HG03575 (cell line): ENCODE results near the gene ELF3.
"Not testable (repeated sequence)": the region's sequence is repeated elsewhere in the genome, so short reads cannot be mapped to it uniquely, and the experiment has no call there.

Experiments
- ATAC-seq: cut with Tn5 transposase; IDR thresholded peaks from one replicate; pipeline ENCODE4 v1.9.1; 2021; ENCODE audit not compliant: unreplicated experiment, insufficient number of reproducible peaks, low FRiP score; ENCODE audit errors: extremely low read depth

Gene ELF3

GRCh38 chr1:202029171-202029665 lies 18.8 kb downstream of the ELF3 start:
- ATAC-seq = no peak

GRCh38 chr1:202029727-202030126 lies 19.3 kb downstream of the ELF3 start:
- no peak for ATAC-seq

DNA sequence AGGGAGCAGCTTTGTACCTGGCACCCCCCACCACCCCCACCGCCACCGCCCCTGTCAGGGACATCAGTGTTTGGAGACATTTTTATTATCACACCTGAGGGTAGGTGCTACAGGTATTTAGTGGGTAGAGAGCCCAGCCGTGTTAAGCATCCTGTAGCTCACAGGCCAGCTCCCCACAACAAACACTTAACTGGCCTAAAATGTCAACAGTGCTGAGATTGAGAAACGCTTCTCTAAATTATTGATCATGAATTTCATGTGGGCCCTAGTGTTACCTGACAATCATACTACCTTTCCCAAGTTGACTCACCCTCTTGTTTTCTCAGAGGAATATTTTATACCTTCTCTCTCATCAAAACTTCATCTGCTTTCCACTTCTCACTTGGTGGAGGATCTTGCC lies 21.4 kb downstream of the ELF3 start:
- ATAC-seq = no peak

DNA sequence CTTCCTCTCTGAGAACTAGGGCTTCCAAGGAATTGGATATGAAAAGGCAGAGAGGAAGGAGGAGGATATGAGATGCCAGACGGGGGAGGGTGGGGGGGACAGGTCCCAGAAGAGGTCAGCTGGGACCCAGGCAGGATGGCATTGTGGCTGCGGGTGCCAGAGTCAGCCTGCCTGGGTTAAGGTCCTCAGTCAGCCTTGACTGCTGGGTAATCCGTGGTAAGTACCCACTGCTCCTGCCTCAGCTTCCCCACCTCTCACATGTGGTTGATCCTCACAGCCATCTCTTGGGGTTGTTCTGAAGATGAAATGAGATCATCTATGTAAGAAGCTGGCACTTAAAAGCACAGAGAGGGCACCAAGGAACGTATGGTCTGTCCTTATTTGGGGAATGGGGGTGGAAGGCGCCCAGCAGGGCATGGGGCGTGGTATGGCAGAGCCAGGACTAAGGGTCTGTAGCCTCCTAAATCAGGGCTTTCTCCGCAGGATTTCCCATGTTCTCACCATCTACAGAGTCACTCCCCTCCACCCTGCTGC lies 23.8 kb downstream of the ELF3 start:
- ATAC-seq = no peak

DNA sequence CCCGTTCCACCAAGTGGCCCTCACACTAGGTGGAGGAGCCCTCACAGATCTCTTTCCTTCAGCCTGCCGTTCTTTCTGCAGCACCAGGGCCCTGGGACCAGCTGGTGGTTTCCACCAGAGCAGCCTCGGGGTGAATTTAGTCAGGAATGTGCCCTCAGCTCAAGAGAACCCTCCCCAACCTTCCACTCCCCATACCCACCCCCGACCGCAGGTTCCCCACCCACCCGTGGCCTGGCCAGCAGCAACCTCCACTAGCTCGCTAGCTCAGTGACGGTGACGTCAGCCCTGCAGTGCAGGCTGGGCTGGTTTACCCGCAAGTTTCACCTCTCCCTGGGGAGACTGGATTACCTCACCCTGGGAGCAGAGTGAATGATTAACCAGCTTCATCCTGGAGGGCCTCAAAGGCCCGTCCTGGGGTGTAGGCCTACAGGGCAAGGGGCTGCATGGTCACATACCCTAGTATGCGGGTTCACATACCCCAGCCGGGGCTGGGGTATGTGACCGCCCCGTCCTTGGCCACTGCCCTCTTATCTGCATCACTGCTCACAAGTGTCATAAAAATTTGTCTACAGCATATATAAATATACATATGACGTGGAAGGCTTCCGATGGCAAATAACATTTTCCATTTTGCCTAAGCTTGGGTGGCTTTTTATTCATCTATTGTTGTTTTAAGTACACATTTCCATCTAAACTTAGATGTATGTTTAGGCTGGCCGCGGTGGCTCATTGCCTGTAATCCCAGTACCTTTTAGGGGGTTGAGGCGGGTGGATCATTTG lies 24.5 kb downstream of the ELF3 start:
- no peak for ATAC-seq

- ATAC-seq = no peak
These were observed 26.4 kb downstream of the ELF3 start for GRCh38 chr1:202036595-202037387.

DNA sequence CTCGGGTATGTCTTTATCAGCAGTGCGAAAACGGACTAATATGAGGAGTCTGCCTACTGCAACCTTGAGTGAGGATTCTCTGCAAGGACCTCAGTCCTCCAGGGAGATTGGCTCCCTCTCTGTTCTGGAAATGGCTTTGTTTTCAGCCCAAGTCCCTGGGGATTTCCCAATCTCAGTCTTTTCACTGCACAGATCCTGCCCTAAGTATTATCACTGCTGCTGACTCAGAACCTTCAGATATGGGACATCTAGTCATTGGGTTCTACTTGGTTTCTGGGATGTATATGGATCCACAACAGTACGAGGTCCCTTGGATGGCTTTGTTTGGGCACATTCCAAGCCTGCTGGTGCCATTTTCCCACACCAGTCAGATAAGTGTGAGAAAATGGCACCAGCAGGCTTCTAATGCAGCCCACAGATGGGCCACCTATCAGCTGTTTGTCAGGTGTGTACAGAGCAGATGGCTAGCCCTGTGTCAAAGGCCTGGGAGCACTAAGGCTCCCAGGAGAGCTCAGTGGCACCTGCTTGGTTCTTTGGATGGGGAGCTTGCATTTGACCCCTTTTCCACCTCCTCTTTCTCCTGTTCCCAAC lies 27.4 kb downstream of the ELF3 start:
- ATAC-seq = no peak

GRCh38 chr1:202038688-202039346 lies 28.4 kb downstream of the ELF3 start:
- ATAC-seq = no peak

DNA sequence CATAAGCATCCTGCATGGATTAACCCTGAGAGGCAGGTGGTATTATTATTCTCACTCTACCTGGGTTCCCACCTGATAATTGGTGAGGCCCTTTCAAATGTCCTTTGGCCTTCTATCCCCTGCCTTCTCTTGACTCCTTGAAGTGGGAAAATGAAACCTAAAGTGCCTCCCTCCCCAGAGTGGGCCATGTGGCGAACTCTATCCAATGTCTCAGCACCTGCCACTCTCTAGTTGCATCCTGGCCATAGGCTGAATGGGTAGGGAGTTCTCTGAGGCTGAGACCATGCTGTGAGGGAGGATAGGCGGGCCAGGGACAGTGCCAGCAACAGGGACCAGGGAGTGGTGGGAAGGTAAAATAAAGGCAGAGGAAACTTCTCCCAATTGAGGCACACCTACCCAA lies 35.3 kb downstream of the ELF3 start:
- ATAC-seq = no peak

DNA sequence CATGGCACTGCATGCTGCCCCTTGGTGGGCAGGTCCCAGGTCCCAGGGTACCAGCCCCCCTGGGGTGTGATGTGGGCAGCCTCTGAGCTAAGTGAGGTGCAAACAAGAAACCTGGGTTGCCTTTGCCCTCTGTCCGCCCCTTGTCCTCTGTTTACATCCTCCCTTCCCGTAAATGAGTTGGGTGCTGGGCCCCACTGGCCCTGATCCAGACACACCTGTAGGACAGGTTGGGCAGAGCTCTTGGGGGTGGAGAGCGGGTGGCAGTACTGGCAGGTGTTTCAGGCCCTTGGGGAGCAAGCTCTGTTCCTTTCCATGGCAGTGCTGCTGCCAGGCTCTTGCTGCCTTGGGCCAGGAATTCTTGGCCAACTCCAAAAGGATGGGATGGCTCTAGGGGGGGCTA lies 35.8 kb downstream of the ELF3 start:
- no peak for ATAC-seq

- ATAC-seq = no peak
These were observed 36.6 kb downstream of the ELF3 start for GRCh38 chr1:202046748-202047708.

DNA sequence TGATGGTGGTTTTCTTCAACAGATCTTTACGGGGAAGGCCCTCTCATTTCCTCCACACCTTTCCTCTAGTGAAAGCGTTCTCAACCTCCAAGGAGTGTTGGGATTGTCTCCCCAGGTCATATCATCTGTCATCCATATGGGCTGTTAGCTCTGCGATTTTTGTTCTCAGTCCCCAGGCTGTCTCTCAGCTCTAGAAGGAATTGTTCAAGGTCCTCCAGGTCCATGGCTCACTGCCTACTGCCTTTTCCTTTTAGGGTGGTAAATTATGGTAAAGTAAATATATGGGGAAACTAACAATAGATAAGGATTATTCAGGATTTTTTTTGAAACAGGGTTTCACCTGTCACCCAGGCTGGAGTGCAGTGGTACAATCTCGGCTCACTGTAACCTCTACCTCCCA lies 37.6 kb downstream of the ELF3 start:
- ATAC-seq = no peak

- no peak for ATAC-seq
These were observed 38.7 kb downstream of the ELF3 start for GRCh38 chr1:202049129-202049528.

DNA sequence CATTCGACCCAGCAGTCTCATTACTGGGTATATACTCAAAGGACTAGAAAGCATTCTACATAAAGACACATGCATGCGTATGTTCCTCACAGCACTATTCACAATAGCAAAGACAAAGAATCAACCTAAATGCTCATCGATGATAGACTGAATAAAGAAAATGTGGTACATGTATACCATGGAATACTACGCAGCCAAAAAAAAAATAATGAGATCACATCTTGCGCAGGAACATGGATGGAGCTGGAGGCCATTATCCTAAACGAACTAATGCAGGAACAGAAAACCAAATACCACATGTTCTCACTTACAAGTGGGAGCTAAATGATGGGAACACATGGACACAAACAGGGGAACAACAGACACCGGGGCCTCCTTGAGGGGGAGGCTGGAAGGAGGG lies 43.7 kb downstream of the ELF3 start:
- no peak for ATAC-seq

- not testable (repeated sequence) for ATAC-seq
These were observed 44.3 kb downstream of the ELF3 start for GRCh38 chr1:202054673-202055072.

DNA sequence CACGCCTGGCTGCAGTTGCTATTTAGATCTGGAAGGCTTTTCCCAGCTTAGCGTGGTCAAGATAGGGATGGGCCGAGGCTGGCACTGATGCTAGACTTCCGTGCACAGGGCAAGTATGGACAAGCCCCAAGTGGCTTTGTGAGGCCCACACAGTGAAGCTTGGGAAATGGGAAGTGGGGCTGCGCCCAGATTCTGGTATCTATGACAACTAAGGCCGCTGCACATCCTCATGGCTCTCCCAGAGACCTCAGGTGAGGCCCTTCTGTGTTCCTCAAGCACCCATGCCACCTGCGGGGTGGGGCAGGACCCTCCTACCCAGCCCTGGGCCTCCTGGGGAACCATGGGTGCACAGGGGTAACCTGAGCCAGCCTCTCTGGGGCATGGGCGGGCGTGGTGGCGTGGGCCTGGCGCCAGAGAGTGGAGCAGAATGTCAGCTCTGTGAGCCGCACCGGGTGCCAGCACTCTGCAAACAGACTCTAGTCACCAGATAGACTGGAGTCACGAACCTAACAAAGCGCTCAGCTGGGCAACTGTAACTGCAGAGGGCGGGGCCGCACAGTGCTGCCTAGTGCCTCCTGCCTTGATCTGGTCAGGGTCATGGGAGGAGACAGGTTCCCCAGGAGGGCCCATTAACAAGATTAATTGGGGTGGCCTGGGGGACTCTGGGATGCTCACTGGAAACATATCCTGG lies 46.4 kb downstream of the ELF3 start:
- no peak for ATAC-seq

- ATAC-seq = not testable (repeated sequence)
These were observed 46.9 kb downstream of the ELF3 start for GRCh38 chr1:202057335-202057704.
